Loucy (cell line): ENCODE measurements around the gene PTPN21.
A peak's percentile ranks its signal among the peaks of the same experiment; 100 is the strongest.

ENCODE experiments used
- H2AFZ ChIP-seq: fragments of 200-600 bp; sonication (generic); 2 replicates; pipeline ENCODE4 v1.6.0; 2016; ENCODE audit warnings: antibody characterized with exemption, mild to moderate bottlenecking, low read length, moderate library complexity
- H3F3A ChIP-seq: fragments of 200-600 bp; 2 replicates; pipeline ENCODE4 v1.6.0; 2016; ENCODE audit warnings: antibody characterized with exemption, low read depth, mild to moderate bottlenecking
- H3K27me3 ChIP-seq: fragments of 200-600 bp; sonication (generic); 2 replicates; pipeline ENCODE4 v1.6.1; 2014; ENCODE audit warnings: low read length, mild to moderate bottlenecking; ENCODE audit not compliant: insufficient read depth, poor library complexity, severe bottlenecking
- H3K36me3 ChIP-seq: fragments of 200-600 bp; sonication (generic); 2 replicates; pipeline ENCODE4 v1.6.1; 2016; ENCODE audit warnings: low read length; ENCODE audit not compliant: insufficient read depth
- H3K4me1 ChIP-seq: fragments of 200-600 bp; sonication (generic); 2 replicates; pipeline ENCODE4 v1.5.1; 2014; ENCODE audit warnings: low read length, mild to moderate bottlenecking; ENCODE audit not compliant: insufficient read depth, poor library complexity, severe bottlenecking
- H3K4me2 ChIP-seq: fragments of 200-600 bp; sonication (generic); 2 replicates; pipeline ENCODE4 v1.6.0; 2014; ENCODE audit warnings: antibody characterized with exemption, low read length, low read depth, mild to moderate bottlenecking; ENCODE audit not compliant: poor library complexity, severe bottlenecking
- H3K4me3 ChIP-seq: fragments of 200-600 bp; sonication (generic); 2 replicates; pipeline ENCODE4 v1.5.1; 2014; ENCODE audit warnings: low read length, mild to moderate bottlenecking, mixed read lengths; ENCODE audit not compliant: poor library complexity, severe bottlenecking
- H3K79me2 ChIP-seq: fragments of 200-600 bp; sonication (generic); 2 replicates; pipeline ENCODE4 v1.6.1; 2014; ENCODE audit warnings: low read length; ENCODE audit not compliant: insufficient read depth
- H3K9ac ChIP-seq: fragments of 200-600 bp; sonication (generic); 2 replicates; pipeline ENCODE4 v1.6.0; 2014; ENCODE audit warnings: mild to moderate bottlenecking, low read depth, low read length, moderate library complexity; ENCODE audit not compliant: poor library complexity, severe bottlenecking
- H3K9me2 ChIP-seq: fragments of 200-600 bp; sonication (generic); replicated peaks from 2 replicates; pipeline ENCODE4 v1.6.1; 2016; ENCODE audit warnings: low read depth, low read length, mixed read lengths
- H3K9me3 ChIP-seq: fragments of 200-600 bp; sonication (generic); 2 replicates; pipeline ENCODE4 v1.6.1; 2014; ENCODE audit warnings: mild to moderate bottlenecking, antibody characterized with exemption, low read length, low read depth; ENCODE audit not compliant: insufficient read depth
- H4K20me1 ChIP-seq: fragments of 200-600 bp; sonication (generic); 2 replicates; pipeline ENCODE4 v1.6.0; 2014; ENCODE audit warnings: antibody characterized with exemption, low read length, mild to moderate bottlenecking; ENCODE audit not compliant: insufficient read depth, poor library complexity, severe bottlenecking
- CTCF ChIP-seq: fragments of 200-600 bp; sonication (generic); conservative IDR thresholded peaks from 2 replicates; pipeline ENCODE4 v1.5.1; 2014; ENCODE audit warnings: mild to moderate bottlenecking, antibody characterized with exemption, low read length
- EZH2phosphoT487 ChIP-seq: fragments of 200-600 bp; IDR thresholded peaks from 2 replicates; pipeline ENCODE4 v1.6.1; 2018; ENCODE audit warnings: antibody characterized with exemption, mild to moderate bottlenecking, moderate library complexity, borderline replicate concordance

Gene PTPN21

GRCh38 chr14:88463318-88463717, 91.5 kb downstream of the PTPN21 start:
- Histone ChIP-seq H3K9ac (no peak overlapping the region), H3K36me3 (no peaks in the 10 kb centered on the region), H3K9me3 (no peaks in the 10 kb centered on the region), H3K4me3 (no peak overlapping the region), H3K4me1 (no peaks in the 10 kb centered on the region), H4K20me1 (no peaks in the 10 kb centered on the region), H3F3A (no peaks in the 10 kb centered on the region), H2AFZ (no peak overlapping the region), H3K9me2 (no peaks in the 10 kb centered on the region), H3K27me3 (no peaks in the 10 kb centered on the region), H3K79me2 (no peaks in the 10 kb centered on the region), H3K4me2 (no peak overlapping the region)
- TF ChIP-seq CTCF (peak; percentile 73), EZH2phosphoT487 (no peak)

- Histone ChIP-seq H3K4me3 (no peak overlapping the region), H4K20me1 (no peaks in the 10 kb centered on the region), H3K27me3 (no peaks in the 10 kb centered on the region), H3K9me2 (no peaks in the 10 kb centered on the region), H3K79me2 (no peaks in the 10 kb centered on the region), H3K9ac (no peak overlapping the region), H3K4me1 (no peaks in the 10 kb centered on the region), H3K36me3 (no peaks in the 10 kb centered on the region), H3K4me2 (no peak overlapping the region), H2AFZ (no peak overlapping the region), H3F3A (no peaks in the 10 kb centered on the region), H3K9me3 (no peaks in the 10 kb centered on the region)
- TF ChIP-seq CTCF (no peak), EZH2phosphoT487 (no peak)
Observed at GRCh38 chr14:88454886-88455285, 99.9 kb downstream of the PTPN21 start.

GRCh38 chr14:88452231-88452630, 102.6 kb downstream of the PTPN21 start:
- H3K4me1 ChIP-seq, result no peaks in the 10 kb centered on the region
- TF ChIP-seq CTCF (peak; percentile 14; the same call in 1 of the 2 replicates), EZH2phosphoT487 (no peak)
- H3K27me3 ChIP-seq, result no peaks in the 10 kb centered on the region
- H3K4me3 ChIP-seq, result no peak overlapping the region
- H3K9ac ChIP-seq, result no peak overlapping the region
- H3F3A ChIP-seq, result no peaks in the 10 kb centered on the region
- H3K36me3 ChIP-seq, result no peaks in the 10 kb centered on the region
- H4K20me1 ChIP-seq, result no peaks in the 10 kb centered on the region
- no peak overlapping the region for H2AFZ ChIP-seq
- no peaks in the 10 kb centered on the region for H3K79me2 ChIP-seq
- H3K9me3 ChIP-seq, result no peaks in the 10 kb centered on the region
- no peak overlapping the region for H3K4me2 ChIP-seq
- H3K9me2 ChIP-seq, result no peaks in the 10 kb centered on the region
